Esophagus squamous epithelium (tissue), 5 donors: ENCODE measurements around the gene ABCC2. TPM values are rescaled to one million over a fixed set of nuclear protein-coding genes. Genes with fewer than 3 reads are reported as not detected.

Experiments used
- DNase-seq: peaks from one replicate; lab custom pipeline; 2025; lab: John Stamatoyannopoulos, UW
- H3K27ac ChIP-seq, 4 donors: fragments of 200-600 bp; sonication (generic); one replicate each; pipeline ENCODE4 v1.5.1; 2016 to 2019; ENCODE audit warnings: mild to moderate bottlenecking in 1 of 4
- H3K27me3 ChIP-seq, 4 donors: fragments of 200-600 bp; sonication (generic); 1 replicate in 3 of 4; 2 replicates in 1 of 4; pipeline versions ENCODE4 v1.5.1 to v1.6.0; 2017 to 2021; ENCODE audit warnings: antibody characterized with exemption in 1 of 4
- H3K36me3 ChIP-seq, 3 donors: fragments of 200-600 bp; sonication (generic); one replicate each; pipeline ENCODE4 v1.5.1; 2016 to 2019
- H3K4me1 ChIP-seq, 3 donors: fragments of 200-600 bp; sonication (generic); one replicate each; pipeline ENCODE4 v1.5.1; 2017 to 2019
- H3K4me3 ChIP-seq, 4 donors: fragments of 200-600 bp; sonication (generic); 1 replicate in 3 of 4; 2 replicates in 1 of 4; pipeline ENCODE4 v1.5.1; 2016 to 2019; ENCODE audit warnings: mild to moderate bottlenecking in 2 of 4, moderate library complexity in 1 of 4
- H3K9me3 ChIP-seq, 3 donors: fragments of 200-600 bp; sonication (generic); one replicate each; pipeline ENCODE4 v1.5.1; 2016 to 2019
- POLR2A ChIP-seq, 4 donors: fragments of 450-650 bp; IDR thresholded peaks; one replicate each; pipeline ENCODE4 v1.6.1; 2017; ENCODE audit warnings: antibody characterized with exemption in 4 of 4, mild to moderate bottlenecking in 4 of 4, moderate library complexity in 3 of 4
- WGBS, 2 donors: methylation state at CpG; one replicate each; pipeline ENCODE4 v1.1.5; 2018; 5-methylcytosine and 5-hydroxymethylcytosine counted together
- intact Hi-C: fragments of 100-400 bp; cut with DNase I; formaldehyde crosslinking; loops from one replicate; pipeline ENCODE4 v1.15.0; 2022
- total RNA-seq, 4 donors: library from RNA; depleted of rRNA; stranded (reverse); fragments of >200 nt; gene quantifications; one replicate each; pipeline ENCODE4 v1.1.0, GENCODE V29; 2016
- TF ChIP-seq, protein P1 (sequence below), 6 experiments: fragments of 450-650 bp in 4 of 6; fragments of 200-600 bp in 2 of 6; sonication (generic) in 2 of 6; IDR thresholded peaks; one replicate each; pipeline ENCODE4 v1.5.1; 2016 to 2019; ENCODE audit warnings: antibody characterized with exemption in 6 of 6, mild to moderate bottlenecking in 4 of 6, moderate library complexity in 4 of 6
- donor health status: DM: yes; HTN: yes; CAD: no.

ABCC2 gene
- total RNA-seq, 4 donors from 2014 or later, result 0.61 to 2.2 (median 1.1) TPM

DNA sequence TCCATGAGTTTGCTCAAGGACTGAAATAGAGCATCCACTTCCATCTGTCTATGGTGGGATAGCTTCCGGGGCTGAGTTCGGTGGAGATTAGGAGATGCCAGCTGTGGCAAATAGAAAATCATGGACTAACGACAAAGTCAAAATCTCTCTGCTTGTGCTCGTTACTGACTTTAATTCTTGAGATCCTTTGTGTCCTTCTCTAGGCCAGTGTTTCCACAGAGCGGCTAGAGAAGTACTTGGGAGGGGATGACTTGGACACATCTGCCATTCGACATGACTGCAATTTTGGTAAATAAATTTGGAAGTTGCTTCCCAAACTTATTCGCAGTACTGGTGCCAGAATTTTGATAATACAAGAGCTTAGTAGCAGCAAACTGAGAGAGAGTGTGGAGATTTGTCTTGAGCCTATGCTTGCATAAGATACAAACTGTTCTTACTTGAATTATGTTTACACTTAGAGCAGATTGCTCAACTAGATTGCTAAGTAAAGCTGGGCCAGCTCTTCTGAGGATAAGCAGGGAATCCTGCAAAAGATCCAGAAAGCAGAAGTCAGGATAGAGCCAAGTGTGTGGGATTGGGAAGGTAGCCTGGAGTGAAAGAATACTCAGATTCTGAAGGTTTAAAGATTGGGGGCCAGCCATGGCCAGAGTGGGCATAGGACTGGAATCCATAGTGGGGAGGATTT lies 27.6 kb downstream of the ABCC2 start:
- H3K27ac ChIP-seq, result peak overlapping the region; percentile 45 to 84 (median 81)
- H3K27me3 ChIP-seq, result no peaks in the 10 kb centered on the region
- 77 to 91% methylated on average over 7 of the region's 7 CpGs for WGBS, 2 donors
- peaks cover 0 to 12% (median 0%) of the 10 kb centered on the region in 3 donors for H3K4me1 ChIP-seq
- no peak for DNase-seq
- no peak overlapping the region for H3K4me3 ChIP-seq
- H3K9me3 ChIP-seq, result no peaks in the 10 kb centered on the region
- TF ChIP-seq, protein P1, sequence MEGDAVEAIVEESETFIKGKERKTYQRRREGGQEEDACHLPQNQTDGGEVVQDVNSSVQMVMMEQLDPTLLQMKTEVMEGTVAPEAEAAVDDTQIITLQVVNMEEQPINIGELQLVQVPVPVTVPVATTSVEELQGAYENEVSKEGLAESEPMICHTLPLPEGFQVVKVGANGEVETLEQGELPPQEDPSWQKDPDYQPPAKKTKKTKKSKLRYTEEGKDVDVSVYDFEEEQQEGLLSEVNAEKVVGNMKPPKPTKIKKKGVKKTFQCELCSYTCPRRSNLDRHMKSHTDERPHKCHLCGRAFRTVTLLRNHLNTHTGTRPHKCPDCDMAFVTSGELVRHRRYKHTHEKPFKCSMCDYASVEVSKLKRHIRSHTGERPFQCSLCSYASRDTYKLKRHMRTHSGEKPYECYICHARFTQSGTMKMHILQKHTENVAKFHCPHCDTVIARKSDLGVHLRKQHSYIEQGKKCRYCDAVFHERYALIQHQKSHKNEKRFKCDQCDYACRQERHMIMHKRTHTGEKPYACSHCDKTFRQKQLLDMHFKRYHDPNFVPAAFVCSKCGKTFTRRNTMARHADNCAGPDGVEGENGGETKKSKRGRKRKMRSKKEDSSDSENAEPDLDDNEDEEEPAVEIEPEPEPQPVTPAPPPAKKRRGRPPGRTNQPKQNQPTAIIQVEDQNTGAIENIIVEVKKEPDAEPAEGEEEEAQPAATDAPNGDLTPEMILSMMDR (IDR thresholded peaks at IDR 0.05), result no peak
- TF ChIP-seq POLR2A (IDR thresholded peaks at IDR 0.05), result no peak
- no peaks in the 10 kb centered on the region for H3K36me3 ChIP-seq
- intact Hi-C loops, result no loop called here

DNA sequence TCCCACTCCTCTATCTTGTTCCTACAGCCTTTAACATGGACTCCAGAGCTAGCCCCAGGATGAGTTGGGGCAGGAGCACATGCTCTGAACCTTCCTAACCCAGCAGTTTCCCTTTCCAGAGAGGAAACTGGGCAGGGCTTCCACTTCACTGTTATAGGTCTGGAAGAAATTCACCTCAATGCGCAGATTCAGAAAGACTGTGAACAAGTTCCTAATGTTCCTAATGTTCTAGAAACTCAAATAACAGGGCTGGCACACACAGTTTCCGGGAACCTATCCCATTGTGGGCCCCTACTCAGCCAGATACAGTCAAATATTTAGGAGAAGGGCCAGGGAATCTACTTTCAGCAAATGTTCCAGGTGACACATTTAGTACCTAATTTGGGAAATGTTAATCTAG lies 29.7 kb downstream of the ABCC2 start:
- H3K27ac ChIP-seq, result no peak overlapping the region
- H3K36me3 ChIP-seq, result no peaks in the 10 kb centered on the region
- WGBS, 2 donors, result 80 to 95% methylated on average over 1 to 2 of the region's 2 CpGs
- intact Hi-C loops, result no loop called here
- no peak overlapping the region for H3K4me3 ChIP-seq
- DNase-seq, result no peak
- H3K4me1 ChIP-seq, result peaks cover 0 to 12% (median 0%) of the 10 kb centered on the region in 3 donors
- no peaks in the 10 kb centered on the region for H3K9me3 ChIP-seq
- TF ChIP-seq, protein P1 (IDR thresholded peaks at IDR 0.05), result no peak
- no peak for TF ChIP-seq POLR2A (IDR thresholded peaks at IDR 0.05)
- no peaks in the 10 kb centered on the region for H3K27me3 ChIP-seq

DNA sequence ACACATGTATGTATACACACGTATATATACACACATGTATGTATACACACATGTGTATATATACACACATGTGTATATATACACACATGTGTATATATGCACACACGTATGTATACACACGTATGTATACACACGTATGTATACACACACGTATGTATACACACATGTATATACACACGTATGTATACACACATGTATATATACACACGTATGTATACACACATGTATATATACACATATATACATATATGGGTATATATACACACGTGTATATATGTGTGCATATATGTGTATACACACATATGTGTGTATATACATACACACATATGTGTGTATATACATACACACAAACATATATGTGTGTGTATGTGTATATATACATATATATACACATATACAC lies 31.7 kb downstream of the ABCC2 start:
- H3K36me3 ChIP-seq, result no peaks in the 10 kb centered on the region
- no peaks in the 10 kb centered on the region for H3K27me3 ChIP-seq
- H3K4me1 ChIP-seq, result peaks cover 0 to 7% (median 0%) of the 10 kb centered on the region in 3 donors
- TF ChIP-seq, protein P1 (IDR thresholded peaks at IDR 0.05), result no peak
- TF ChIP-seq POLR2A (IDR thresholded peaks at IDR 0.05), result no peak
- H3K27ac ChIP-seq, result no peak overlapping the region
- no peaks in the 10 kb centered on the region for H3K9me3 ChIP-seq
- DNase-seq, result no peak
- intact Hi-C loops, result no loop called here
- H3K4me3 ChIP-seq, result no peak overlapping the region
- WGBS, 2 donors, result 64 to 86% methylated on average over 6 to 8 of the region's 8 CpGs

DNA sequence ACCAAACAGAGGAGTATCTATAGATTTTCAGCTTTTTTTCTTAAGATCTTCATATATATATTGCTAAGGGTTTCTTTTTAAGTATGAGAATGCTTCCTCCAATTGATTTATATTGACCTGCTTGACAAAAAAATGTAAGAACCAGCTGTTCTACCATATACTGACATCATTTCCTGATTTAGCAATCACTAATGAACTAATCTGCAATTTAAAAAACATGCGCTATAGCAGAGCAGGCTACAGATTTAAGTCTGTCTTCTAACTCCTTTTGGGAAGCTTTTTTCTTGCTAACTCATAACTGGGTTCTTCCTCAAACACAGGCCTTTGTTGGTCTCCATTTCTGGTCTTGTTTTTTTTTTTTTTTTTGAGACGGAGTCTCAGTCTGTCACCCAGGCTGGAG lies 33.2 kb downstream of the ABCC2 start:
- no peaks in the 10 kb centered on the region for H3K4me1 ChIP-seq
- no peak for TF ChIP-seq POLR2A (IDR thresholded peaks at IDR 0.05)
- TF ChIP-seq, protein P1 (IDR thresholded peaks at IDR 0.05), result no peak
- WGBS, 2 donors, result 86 to 100% methylated on average over 2 of the region's 2 CpGs

DNA sequence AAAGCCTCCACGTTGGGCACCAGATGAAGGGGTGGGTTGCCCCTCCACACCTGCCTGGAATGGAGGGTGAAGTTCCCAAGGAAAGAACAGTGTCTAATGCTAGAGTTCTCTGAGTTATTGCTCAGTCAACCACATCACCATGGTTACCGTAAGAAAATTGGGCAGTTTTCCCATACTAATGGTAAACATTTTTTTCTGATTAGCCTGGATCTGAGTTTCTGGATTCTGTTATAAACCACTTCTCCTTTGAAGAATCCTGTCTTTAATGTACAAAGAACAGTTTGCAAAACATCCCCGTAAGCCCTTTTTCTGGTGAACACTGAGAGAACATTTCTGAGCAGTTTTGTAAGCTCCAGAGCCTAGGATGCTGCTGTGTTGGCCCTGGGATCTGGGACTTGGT lies 45.5 kb downstream of the ABCC2 start:
- WGBS, 2 donors, result 74 to 95% methylated on average over 2 to 3 of the region's 3 CpGs
- DNase-seq, result no peak
- H3K27ac ChIP-seq, result no peak overlapping the region
- H3K27me3 ChIP-seq, result no peaks in the 10 kb centered on the region
- no peak for TF ChIP-seq POLR2A (IDR thresholded peaks at IDR 0.05)
- TF ChIP-seq, protein P1 (IDR thresholded peaks at IDR 0.05), result no peak
- H3K4me1 ChIP-seq, result no peaks in the 10 kb centered on the region
- no peaks in the 10 kb centered on the region for H3K9me3 ChIP-seq
- intact Hi-C loops, result no loop called here
- H3K36me3 ChIP-seq, result no peaks in the 10 kb centered on the region
- H3K4me3 ChIP-seq, result no peak overlapping the region

More for the DNA sequence above, 33.2 kb downstream of the ABCC2 start:
- Histone ChIP-seq H3K27ac (no peak overlapping the region), H3K4me3 (no peak overlapping the region), H3K27me3 (no peaks in the 10 kb centered on the region), H3K36me3 (no peaks in the 10 kb centered on the region), H3K9me3 (no peaks in the 10 kb centered on the region)
- intact Hi-C loops, result no loop called here
- no peak for DNase-seq
